Activated CD8-positive, alpha-beta T cell treated with anti-CD3 and anti-CD28 coated beads for 36 hours (primary cell): ENCODE data around the gene FOXI1. TPM values are rescaled to one million over a fixed set of nuclear protein-coding genes. Genes with fewer than 3 reads are reported as not detected.

Source experiments
- ATAC-seq: fragments of 200-7000 bp; cut with Tn5 transposase; one replicate; pipeline ENCODE4 v1.10.0; 2021; ENCODE audit warnings: mild to moderate bottlenecking, moderate library complexity
- CTCF ChIA-PET: fragments of 350-600 bp; sonication (Branson Sonifier 250); formaldehyde crosslinking; loops from one replicate; lab custom pipeline; 2021; ENCODE audit warnings: antibody characterized with exemption; lab: Charles Lee
- POLR2A ChIA-PET: fragments of 350-600 bp; sonication (Branson Sonifier 250); formaldehyde crosslinking; loops from one replicate; lab custom pipeline; 2021; ENCODE audit warnings: antibody characterized with exemption; lab: Charles Lee
- DNase-seq: peaks from one replicate; pipeline ENCODE4 v3.0.0-alpha.2; 2020
- H3K27ac Mint-ChIP-seq: one replicate; pipeline ENCODE4 v1.8.0; 2021; ENCODE audit warnings: mild to moderate bottlenecking, mixed read lengths
- H3K27me3 Mint-ChIP-seq: one replicate; pipeline ENCODE4 v1.8.0; 2021; ENCODE audit warnings: mixed read lengths
- H3K36me3 Mint-ChIP-seq: one replicate; pipeline ENCODE4 v1.8.0; 2021; ENCODE audit warnings: low read depth, mixed read lengths
- H3K4me1 Mint-ChIP-seq: one replicate; pipeline ENCODE4 v1.8.0; 2021; ENCODE audit warnings: low read depth, mixed read lengths
- H3K4me3 Mint-ChIP-seq: one replicate; pipeline ENCODE4 v1.8.0; 2021; ENCODE audit warnings: mild to moderate bottlenecking, moderate library complexity, mixed read lengths
- H3K9me3 Mint-ChIP-seq: one replicate; pipeline ENCODE4 v1.8.0; 2021; ENCODE audit warnings: mixed read lengths
- CTCF ChIP-seq: fragments of 200-600 bp; IDR thresholded peaks from one replicate; pipeline ENCODE4 v1.8.0; 2022; ENCODE audit warnings: antibody characterized with exemption, mild to moderate bottlenecking
- intact Hi-C: fragments of 100-400 bp; cut with micrococcal nuclease; formaldehyde crosslinking; loops from one replicate; pipeline ENCODE4 v1.10.0; 2022
- total RNA-seq, 2 experiments: library from RNA; stranded (reverse); gene quantifications; one replicate each; pipeline ENCODE4 v1.2.3, GENCODE V29; 2021

FOXI1 gene
- total RNA-seq, 2 experiments from 2014 or later, result not detected

GRCh38 chr5:170147051-170147752, 41.5 kb downstream of the FOXI1 start:
- ATAC-seq (no peak), DNase-seq (no peak)
- intact Hi-C loops, result no loop called here
- no peaks in the 10 kb centered on the region for H3K36me3 Mint-ChIP-seq
- ChIA-PET CTCF (no interaction called here), POLR2A (no interaction called here)
- no peak overlapping the region for H3K4me3 Mint-ChIP-seq
- no peaks in the 10 kb centered on the region for H3K9me3 Mint-ChIP-seq
- H3K27me3 Mint-ChIP-seq, result peaks cover 6% of the 10 kb centered on the region
- no peaks in the 10 kb centered on the region for H3K4me1 Mint-ChIP-seq
- no peak overlapping the region for H3K27ac Mint-ChIP-seq
- TF ChIP-seq CTCF, result no peak

DNA sequence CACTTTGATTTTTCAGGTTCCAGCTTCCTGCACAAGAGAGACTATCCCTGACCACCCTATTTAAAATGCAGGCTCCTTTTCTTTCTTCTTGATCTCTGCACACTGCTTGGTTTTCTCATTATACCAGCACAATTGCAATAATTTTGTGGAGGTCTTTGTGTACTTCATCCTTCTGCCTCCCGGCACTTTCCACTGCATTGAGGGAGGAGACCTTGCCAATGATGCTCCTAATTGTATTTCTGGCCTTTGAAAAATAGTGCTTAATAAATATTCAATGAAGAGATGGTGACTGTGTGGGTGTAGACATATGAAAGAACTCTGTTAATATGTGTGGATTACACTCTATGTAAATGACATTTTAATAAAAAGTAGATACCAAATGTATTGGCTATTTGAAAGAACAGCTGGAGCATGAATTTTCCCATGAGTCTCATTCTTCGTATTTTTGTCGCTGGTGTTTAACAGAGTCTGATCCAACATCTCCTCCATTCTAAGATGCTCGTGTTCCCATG, 42.1 kb downstream of the FOXI1 start:
- Mint-ChIP-seq H3K4me1 (no peaks in the 10 kb centered on the region), H3K27me3 (peaks cover 3% of the 10 kb centered on the region), H3K27ac (no peak overlapping the region), H3K36me3 (no peaks in the 10 kb centered on the region), H3K4me3 (no peak overlapping the region), H3K9me3 (no peaks in the 10 kb centered on the region)
- no peak for DNase-seq
- TF ChIP-seq CTCF, result no peak
- POLR2A ChIA-PET, result no interaction called here
- ATAC-seq, result no peak
- CTCF ChIA-PET, result no interaction called here
- intact Hi-C loops, result no loop called here

DNA sequence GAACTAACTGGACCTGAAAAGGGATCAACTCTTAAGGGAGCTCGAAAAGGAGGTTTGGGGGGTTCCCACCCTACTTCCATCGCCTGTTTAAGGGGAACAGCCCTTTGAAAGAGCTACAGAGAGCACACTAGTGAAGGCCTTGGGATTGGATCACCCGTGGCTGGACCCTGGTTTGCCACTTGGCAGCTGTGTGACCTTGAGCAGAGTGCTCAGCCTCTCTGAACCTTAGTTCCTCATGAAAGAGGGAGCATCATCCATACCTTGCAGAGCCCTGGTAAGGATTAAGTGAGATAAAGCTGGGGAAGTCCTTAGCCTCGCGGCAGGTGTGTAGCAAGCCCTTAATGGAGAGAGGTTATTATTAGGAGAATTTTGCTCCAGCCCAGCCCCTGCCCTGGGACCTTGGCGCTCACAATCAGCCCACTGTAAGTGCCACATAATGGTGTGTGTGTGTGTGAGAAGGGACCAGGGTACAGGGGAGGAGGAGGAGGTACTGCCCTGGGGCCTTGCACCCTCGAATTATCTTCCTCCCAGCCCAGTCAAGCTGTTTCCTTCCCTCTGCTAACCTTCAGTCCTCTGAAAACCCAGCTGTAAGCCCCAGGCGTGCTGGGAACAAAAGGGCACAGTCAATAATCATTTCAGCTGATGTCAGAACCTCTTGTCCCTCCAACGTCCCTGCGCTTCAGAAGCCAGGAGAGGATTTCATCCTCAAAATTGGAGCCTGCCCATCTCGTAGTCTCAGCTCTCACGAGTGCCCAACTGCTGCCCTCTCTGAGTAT, 42.9 kb downstream of the FOXI1 start:
- no peak for TF ChIP-seq CTCF
- ChIA-PET POLR2A (no interaction called here), CTCF (no interaction called here)
- no peaks in the 10 kb centered on the region for H3K36me3 Mint-ChIP-seq
- H3K27ac Mint-ChIP-seq, result no peak overlapping the region
- DNase-seq (no peak), ATAC-seq (no peak)
- intact Hi-C loops, result no loop called here
- H3K4me3 Mint-ChIP-seq, result no peak overlapping the region
- H3K4me1 Mint-ChIP-seq, result no peaks in the 10 kb centered on the region
- peaks cover 3% of the 10 kb centered on the region for H3K27me3 Mint-ChIP-seq
- H3K9me3 Mint-ChIP-seq, result no peaks in the 10 kb centered on the region

GRCh38 chr5:170149206-170149515, 43.5 kb downstream of the FOXI1 start:
- Mint-ChIP-seq H3K27me3 (peaks cover 3% of the 10 kb centered on the region), H3K4me1 (no peaks in the 10 kb centered on the region), H3K36me3 (no peaks in the 10 kb centered on the region), H3K9me3 (no peaks in the 10 kb centered on the region), H3K4me3 (no peak overlapping the region), H3K27ac (no peak overlapping the region)
- no peak for TF ChIP-seq CTCF
- ATAC-seq, result no peak
- ChIA-PET POLR2A (no interaction called here), CTCF (no interaction called here)
- intact Hi-C loops, result no loop called here
- DNase-seq, result no peak

- ATAC-seq, result no peak
Observed at GRCh38 chr5:170150713-170151096, 45.0 kb downstream of the FOXI1 start.

More at GRCh38 chr5:170150713-170151096, 45.0 kb downstream of the FOXI1 start:
- peaks cover 3% of the 10 kb centered on the region for H3K27me3 Mint-ChIP-seq
- no peak for TF ChIP-seq CTCF
- H3K4me3 Mint-ChIP-seq, result no peak overlapping the region
- H3K36me3 Mint-ChIP-seq, result no peaks in the 10 kb centered on the region
- CTCF ChIA-PET, result no interaction called here
- no peaks in the 10 kb centered on the region for H3K4me1 Mint-ChIP-seq
- POLR2A ChIA-PET, result interaction anchor here (0.7 kb wide), 1 partner anchor 69 kb away, joined by 3 read pairs; no protein-coding TSS in a partner anchor
- intact Hi-C loops, result no loop called here
- no peaks in the 10 kb centered on the region for H3K9me3 Mint-ChIP-seq
- H3K27ac Mint-ChIP-seq, result no peak overlapping the region
- no peak for DNase-seq
